Natural killer cell treated with Interleukin-12 subunit alpha and Interleukin-12 subunit beta and Interleukin-15 and Interleukin-18, amount 100 ng/mL, for 72 hours (primary cell): ENCODE data around the gene PTPN2. TPM values are rescaled to one million over a fixed set of nuclear protein-coding genes. Genes with fewer than 3 reads are reported as not detected.

Source experiments
- ATAC-seq, 2 donors: fragments of 150-1000 bp; cut with Tn5 transposase in 1 of 2; sonication (Bioruptor Pico), chemical (Tn5 transposase) in 1 of 2; 2 replicates each; pipeline ENCODE4 v1.10.0; 2021
- DNase-seq: peaks from one replicate; pipeline ENCODE4 v3.0.0; 2022; ENCODE audit warnings: low spot score
- H3K27ac Mint-ChIP-seq, 2 donors: 1 replicate in 1 of 2; 2 replicates in 1 of 2; pipeline ENCODE4 v1.8.0; 2022; ENCODE audit warnings: mixed read lengths in 2 of 2, mild to moderate bottlenecking in 1 of 2, moderate library complexity in 1 of 2
- H3K27me3 Mint-ChIP-seq, 2 donors: 1 replicate in 1 of 2; 2 replicates in 1 of 2; pipeline ENCODE4 v1.8.0; 2022; ENCODE audit warnings: mixed read lengths in 2 of 2
- H3K36me3 Mint-ChIP-seq: one replicate; pipeline ENCODE4 v1.8.0; 2022; ENCODE audit warnings: mixed read lengths
- H3K4me1 Mint-ChIP-seq, 2 donors: 1 replicate in 1 of 2; 2 replicates in 1 of 2; pipeline ENCODE4 v1.8.0; 2022; ENCODE audit warnings: low read depth in 2 of 2, mixed read lengths in 2 of 2, mild to moderate bottlenecking in 1 of 2
- H3K4me3 Mint-ChIP-seq: one replicate; pipeline ENCODE4 v1.8.0; 2022; ENCODE audit warnings: mixed read lengths
- H3K9me3 Mint-ChIP-seq: 2 replicates; pipeline ENCODE4 v1.8.0; 2022; ENCODE audit warnings: mixed read lengths
- total RNA-seq, 2 donors: library from RNA; stranded (reverse); gene quantifications; one replicate each; pipeline ENCODE4 v1.2.3, GENCODE V29; 2022

PTPN2 gene
- total RNA-seq, 2 donors from 2014 or later, result 151 to 156 TPM

DNA sequence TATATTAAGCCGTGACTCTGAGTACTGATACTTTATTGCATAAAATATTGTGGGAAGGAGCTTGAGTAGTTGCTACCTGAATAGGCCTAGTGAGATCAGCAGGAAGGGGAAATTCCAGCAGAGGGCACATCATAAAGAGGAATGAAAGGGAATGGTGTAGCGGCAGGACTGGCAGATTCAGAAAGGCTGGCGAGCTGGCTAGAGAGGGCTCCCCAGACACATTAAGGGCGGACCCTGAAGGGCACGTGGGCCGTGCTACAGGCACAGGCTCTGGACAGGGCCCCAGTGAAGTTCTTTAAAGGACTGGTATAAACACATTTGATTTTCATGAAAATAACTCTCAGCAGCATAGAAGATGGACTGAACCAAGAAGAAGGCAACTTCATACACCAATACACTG lies 43.0 kb downstream of the PTPN2 start:
- H3K4me1 Mint-ChIP-seq, result peaks cover 74 to 83% of the 10 kb centered on the region in 2 donors
- peaks cover 34% of the 10 kb centered on the region for H3K36me3 Mint-ChIP-seq
- DNase-seq (no peak), ATAC-seq (no peak)
- H3K27ac Mint-ChIP-seq, result peak overlapping the region; percentile 92 to 99
- no peaks in the 10 kb centered on the region for H3K27me3 Mint-ChIP-seq
- no peaks in the 10 kb centered on the region for H3K9me3 Mint-ChIP-seq
- peak overlapping the region; percentile 87 for H3K4me3 Mint-ChIP-seq

DNA sequence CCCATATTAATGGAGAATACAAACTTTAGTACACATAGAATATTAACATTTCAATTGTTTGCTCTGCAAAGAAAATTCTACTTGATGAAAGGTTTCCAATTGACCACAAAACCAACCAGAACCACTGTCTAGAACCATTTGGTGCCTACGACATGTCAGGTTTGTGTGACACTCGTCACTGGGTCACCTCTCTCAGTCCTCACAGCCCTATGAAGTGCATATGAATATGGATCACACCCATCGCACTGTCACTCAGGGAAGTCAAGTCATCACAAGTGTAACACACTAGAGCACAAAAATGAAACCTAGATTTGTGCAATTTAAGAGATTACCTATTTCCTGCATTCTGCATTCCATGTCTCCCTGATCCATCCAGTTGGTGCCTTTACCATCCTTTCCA lies 43.7 kb downstream of the PTPN2 start:
- peak; percentile 69 to 73 for ATAC-seq
- Mint-ChIP-seq H3K27ac (peak overlapping the region; percentile 92 to 99), H3K36me3 (peaks cover 29% of the 10 kb centered on the region), H3K4me1 (peaks cover 69 to 78% of the 10 kb centered on the region in 2 donors), H3K4me3 (peak overlapping the region; percentile 87), H3K9me3 (no peaks in the 10 kb centered on the region), H3K27me3 (no peaks in the 10 kb centered on the region)
- DNase-seq, result peak; percentile 74

DNA sequence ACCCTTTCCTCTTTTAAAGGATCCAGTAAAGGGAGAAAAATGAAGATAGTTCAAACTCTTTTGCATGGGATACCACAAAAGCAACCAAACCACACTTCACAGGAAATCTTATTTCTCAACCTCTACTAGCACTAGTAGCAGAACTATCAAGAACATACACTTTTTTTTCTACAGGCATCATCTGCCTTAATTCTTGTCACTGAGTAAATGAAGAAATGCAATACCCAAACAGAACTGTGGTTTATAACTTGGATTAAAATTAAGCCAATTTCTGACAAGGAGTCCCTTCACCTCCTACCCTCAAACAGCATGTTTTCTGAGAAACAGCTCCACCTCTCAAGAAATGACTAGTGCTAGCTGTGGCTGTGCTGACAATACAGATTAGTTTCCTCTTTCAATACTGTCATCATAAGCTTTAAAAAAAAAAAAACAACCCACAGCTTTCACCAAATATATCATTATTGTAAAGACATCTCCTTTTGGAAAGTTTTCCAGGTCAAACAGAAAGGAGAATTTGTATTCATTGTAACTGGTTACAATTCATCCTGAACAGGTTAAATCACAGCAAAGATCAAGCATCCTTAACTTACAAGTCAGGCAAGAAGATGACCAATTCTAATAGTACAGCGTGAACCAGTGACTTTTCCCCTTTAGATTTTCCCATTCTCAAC lies 44.4 kb downstream of the PTPN2 start:
- Mint-ChIP-seq H3K4me3 (peak overlapping the region; percentile 87), H3K4me1 (peaks cover 63 to 73% of the 10 kb centered on the region in 2 donors), H3K36me3 (peaks cover 27% of the 10 kb centered on the region)

DNA sequence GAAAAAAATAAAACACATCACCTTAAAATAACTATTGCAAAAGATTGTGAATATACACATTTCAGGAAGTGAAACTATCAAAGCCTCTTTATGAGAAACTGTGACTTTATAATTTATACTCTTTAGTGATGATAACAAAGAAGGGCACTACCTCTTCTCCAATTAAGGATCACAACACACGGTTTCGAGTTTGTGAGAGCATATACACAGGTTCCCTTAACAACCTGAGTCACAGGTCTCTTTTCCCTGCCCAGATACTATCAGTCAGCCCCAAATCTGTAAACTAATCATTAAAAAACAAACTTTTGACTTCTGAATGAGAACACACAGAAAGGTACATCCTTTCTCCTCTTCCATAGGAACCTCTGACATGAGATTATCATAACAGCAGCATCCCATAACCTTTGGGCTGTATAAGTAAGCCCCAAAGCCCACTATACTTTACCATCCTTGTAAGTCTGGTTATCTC lies 44.9 kb downstream of the PTPN2 start:
- ATAC-seq (peak; percentile 45 to 55), DNase-seq (no peak)
- Mint-ChIP-seq H3K9me3 (no peaks in the 10 kb centered on the region), H3K27ac (peak overlapping the region; percentile 92 to 99), H3K4me3 (peak overlapping the region; percentile 87), H3K36me3 (peaks cover 25% of the 10 kb centered on the region), H3K27me3 (no peaks in the 10 kb centered on the region), H3K4me1 (peaks cover 61 to 71% of the 10 kb centered on the region in 2 donors)

More for the DNA sequence above, 44.4 kb downstream of the PTPN2 start:
- Mint-ChIP-seq H3K9me3 (no peaks in the 10 kb centered on the region), H3K27me3 (no peaks in the 10 kb centered on the region), H3K27ac (peak overlapping the region; percentile 92 to 99)
- ATAC-seq (peak; percentile 82 to 87), DNase-seq (peak; percentile 80)

DNA sequence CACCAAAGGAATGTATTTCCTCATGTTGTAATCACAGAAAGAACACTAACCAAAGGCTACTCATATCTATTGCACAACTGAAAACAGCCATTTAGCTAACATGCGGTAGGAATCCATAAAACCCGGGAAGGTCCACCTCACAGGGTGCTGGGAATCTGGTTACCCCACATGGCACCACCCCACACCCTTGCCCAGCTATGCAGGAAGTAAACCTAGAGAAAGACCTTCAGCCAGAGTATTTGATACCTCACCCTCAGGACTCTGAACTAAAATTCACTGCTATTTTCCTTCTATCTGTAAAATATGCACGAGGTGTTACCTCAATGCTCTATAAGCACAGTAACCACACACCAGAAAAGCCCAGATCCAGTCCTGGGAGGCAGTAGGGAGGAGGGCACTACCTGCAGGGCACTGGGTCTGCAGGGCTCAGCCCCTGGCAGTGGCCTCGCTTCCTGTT lies 45.8 kb downstream of the PTPN2 start:
- Mint-ChIP-seq H3K4me3 (peak overlapping the region; percentile 87), H3K27me3 (no peaks in the 10 kb centered on the region), H3K36me3 (peaks cover 27% of the 10 kb centered on the region), H3K4me1 (peaks cover 58 to 70% of the 10 kb centered on the region in 2 donors), H3K27ac (peak overlapping the region; percentile 92 to 99), H3K9me3 (peaks cover 3% of the 10 kb centered on the region)
- peak; percentile 51 to 75 for ATAC-seq
- peak; percentile 90 for DNase-seq

DNA sequence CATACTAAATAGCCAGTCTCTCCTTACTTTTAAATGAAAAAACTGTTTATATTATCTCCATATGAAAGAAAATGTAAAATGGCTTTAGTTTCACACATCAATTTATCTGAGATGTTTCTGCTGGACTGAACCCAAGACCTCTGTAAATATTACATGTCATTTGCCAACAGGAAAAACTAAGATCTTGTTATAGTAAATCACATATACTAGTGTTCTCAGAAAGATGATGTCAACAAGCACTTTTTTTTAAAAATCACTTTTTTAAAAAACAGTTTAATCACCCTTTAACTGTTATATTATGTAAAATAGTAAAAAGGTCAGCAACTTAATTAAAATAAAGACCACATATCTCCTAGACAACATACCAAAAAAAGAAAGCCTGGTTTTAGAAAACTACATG lies 46.3 kb downstream of the PTPN2 start:
- peak overlapping the region; percentile 92 to 99 for H3K27ac Mint-ChIP-seq
- ATAC-seq (peak in 1 of 2 donors; percentile 1), DNase-seq (no peak)
- H3K4me3 Mint-ChIP-seq, result peak overlapping the region; percentile 87
- H3K9me3 Mint-ChIP-seq, result peaks cover 3% of the 10 kb centered on the region
- H3K27me3 Mint-ChIP-seq, result no peaks in the 10 kb centered on the region
- peaks cover 29% of the 10 kb centered on the region for H3K36me3 Mint-ChIP-seq
- peaks cover 60 to 70% of the 10 kb centered on the region in 2 donors for H3K4me1 Mint-ChIP-seq

DNA sequence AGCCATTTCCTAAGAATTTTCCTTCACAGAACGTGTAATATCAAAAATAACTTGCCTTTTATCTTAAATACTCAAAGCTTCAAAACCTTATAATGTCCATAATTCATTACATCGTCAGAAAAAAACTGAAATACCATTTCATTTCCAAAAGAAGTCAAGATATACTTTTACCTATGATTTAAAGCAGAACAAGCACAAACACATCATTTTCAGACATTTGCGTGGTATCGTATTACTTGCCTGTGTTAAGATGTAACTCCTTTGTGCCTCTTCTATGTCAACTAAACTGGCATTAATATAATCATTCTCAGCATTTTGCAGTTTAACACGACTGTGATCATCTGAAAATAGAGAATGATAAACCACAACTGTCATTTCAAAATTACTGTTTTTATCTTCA lies 47.5 kb downstream of the PTPN2 start:
- H3K27me3 Mint-ChIP-seq, result no peaks in the 10 kb centered on the region
- peak overlapping the region; percentile 92 to 99 for H3K27ac Mint-ChIP-seq
- peaks cover 26% of the 10 kb centered on the region for H3K36me3 Mint-ChIP-seq
- H3K4me1 Mint-ChIP-seq, result peaks cover 53 to 61% of the 10 kb centered on the region in 2 donors
- DNase-seq (no peak), ATAC-seq (no peak)
- H3K9me3 Mint-ChIP-seq, result peaks cover 3% of the 10 kb centered on the region
- peak overlapping the region; percentile 68 for H3K4me3 Mint-ChIP-seq

DNA sequence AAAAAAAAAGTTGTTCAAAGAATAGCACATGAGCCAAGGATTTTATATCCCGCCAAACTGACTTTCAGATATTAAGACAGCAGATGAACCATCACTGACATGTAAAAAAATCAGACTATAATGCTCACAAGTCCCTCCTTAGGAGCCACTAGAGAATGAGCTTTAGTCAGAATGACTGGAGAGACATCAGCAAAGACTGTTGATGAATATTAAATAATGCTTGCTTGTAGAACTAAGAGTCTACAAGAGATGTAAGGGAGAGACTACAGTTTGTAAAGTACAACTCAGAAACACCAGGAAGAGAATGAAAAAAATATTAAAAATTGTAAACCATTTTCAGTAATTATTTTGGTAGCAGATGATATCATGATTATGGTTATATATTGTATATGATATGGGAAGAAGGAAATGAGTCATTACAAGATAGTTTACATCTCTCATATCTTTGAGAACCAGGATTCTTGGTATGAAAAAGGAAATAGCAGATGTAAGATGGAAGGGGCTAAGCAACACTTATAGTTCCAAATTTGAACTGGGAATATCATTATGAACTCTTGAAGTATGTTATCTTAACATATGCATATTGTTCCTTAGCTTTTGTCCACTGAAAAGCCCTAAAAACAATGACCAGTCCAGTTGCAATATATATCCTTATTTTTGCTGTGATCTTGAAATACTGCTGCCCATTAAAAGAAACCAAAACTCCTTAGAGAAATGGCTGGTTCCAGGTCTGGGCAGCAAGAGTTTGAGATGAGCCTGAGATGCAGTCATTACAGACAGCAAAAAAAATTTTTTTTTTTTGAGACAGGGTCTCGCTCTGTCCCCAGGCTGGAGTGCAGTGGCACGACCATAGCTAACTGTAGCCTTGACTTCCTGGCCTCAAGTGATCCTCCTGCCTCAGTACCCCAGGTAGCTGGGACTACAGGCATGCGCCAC lies 55.7 kb downstream of the PTPN2 start:
- H3K4me3 Mint-ChIP-seq, result peak overlapping the region; percentile 68
- DNase-seq, result no peak
- peak; percentile 57 to 81 for ATAC-seq
- H3K36me3 Mint-ChIP-seq, result peaks cover 39% of the 10 kb centered on the region
- peaks cover 5% of the 10 kb centered on the region for H3K9me3 Mint-ChIP-seq
- H3K27ac Mint-ChIP-seq, result peak overlapping the region; percentile 84 to 92
- H3K4me1 Mint-ChIP-seq, result peaks cover 36 to 39% of the 10 kb centered on the region in 2 donors
- no peaks in the 10 kb centered on the region for H3K27me3 Mint-ChIP-seq

DNA sequence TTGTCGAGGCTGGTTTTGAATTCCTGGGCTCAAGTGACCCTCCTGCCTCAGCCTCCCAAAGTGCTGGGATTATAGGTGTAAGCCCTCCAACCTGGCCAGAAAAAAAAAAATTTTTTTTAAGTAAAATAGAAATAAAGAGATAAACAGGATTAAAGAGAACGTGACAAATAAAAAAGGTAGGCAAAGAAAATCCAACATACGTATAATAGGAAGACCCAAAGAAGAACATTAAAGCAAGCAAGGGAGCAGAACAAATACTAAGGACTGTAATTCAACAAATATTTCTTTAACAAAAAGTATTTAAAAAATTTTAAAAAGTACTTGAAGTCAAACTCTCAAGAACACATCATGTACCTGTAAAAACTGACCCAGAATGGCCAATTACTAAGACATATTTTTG lies 56.4 kb downstream of the PTPN2 start:
- Mint-ChIP-seq H3K36me3 (peaks cover 35% of the 10 kb centered on the region), H3K4me1 (peaks cover 35 to 38% of the 10 kb centered on the region in 2 donors), H3K27ac (peak overlapping the region; percentile 84 to 92), H3K27me3 (no peaks in the 10 kb centered on the region), H3K4me3 (peak overlapping the region; percentile 68), H3K9me3 (peaks cover 2% of the 10 kb centered on the region)
- ATAC-seq (no peak), DNase-seq (no peak)

DNA sequence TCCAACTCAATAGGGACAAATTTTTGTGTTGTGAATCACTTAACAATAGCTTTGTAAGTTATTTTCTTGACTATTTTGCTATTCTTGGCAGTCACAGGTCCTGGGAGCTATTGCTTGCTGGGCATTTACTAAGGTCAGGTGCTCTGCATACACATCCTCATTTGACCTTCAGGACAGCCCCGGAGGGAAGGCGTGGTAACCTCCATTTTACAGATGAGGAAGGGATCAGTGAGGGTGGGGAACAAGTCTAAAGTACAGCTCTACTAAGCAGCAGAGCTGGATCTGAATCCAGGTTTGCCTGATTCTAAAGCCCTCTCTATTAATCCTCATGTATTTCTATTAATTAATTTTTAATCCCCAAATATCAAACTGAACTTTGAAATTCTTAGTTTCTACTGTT lies 58.8 kb downstream of the PTPN2 start:
- peak overlapping the region in 1 of 2 donors; percentile 27 for H3K27ac Mint-ChIP-seq
- H3K4me3 Mint-ChIP-seq, result no peak overlapping the region
- ATAC-seq (no peak), DNase-seq (no peak)
- H3K27me3 Mint-ChIP-seq, result no peaks in the 10 kb centered on the region
- H3K4me1 Mint-ChIP-seq, result peaks cover 43 to 50% of the 10 kb centered on the region in 2 donors
- H3K36me3 Mint-ChIP-seq, result peaks cover 40% of the 10 kb centered on the region
- peaks cover 2% of the 10 kb centered on the region for H3K9me3 Mint-ChIP-seq

DNA sequence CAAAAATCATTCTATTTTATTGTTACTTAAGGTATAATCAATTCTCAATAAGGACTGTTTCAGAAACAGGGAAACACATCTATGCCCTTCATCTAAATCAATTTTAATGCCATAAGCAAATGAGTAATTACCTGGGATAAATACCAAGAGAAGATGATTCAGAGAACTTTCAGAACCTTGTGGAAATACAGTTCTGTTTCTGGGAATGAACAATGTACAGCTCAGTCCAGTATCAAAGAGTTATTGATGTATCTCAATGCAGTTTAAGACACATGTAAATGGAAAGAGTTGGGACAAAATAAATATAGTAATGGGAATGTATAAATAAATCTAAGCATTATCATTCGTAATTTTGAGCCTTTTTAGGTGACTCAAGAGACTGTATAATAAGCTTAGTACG lies 60.1 kb downstream of the PTPN2 start:
- H3K9me3 Mint-ChIP-seq, result peaks cover 2% of the 10 kb centered on the region
- no peak for DNase-seq
- H3K27me3 Mint-ChIP-seq, result no peaks in the 10 kb centered on the region
- H3K36me3 Mint-ChIP-seq, result peaks cover 40% of the 10 kb centered on the region
- no peak for ATAC-seq
- H3K4me1 Mint-ChIP-seq, result peaks cover 52 to 63% of the 10 kb centered on the region in 2 donors
- peak overlapping the region; percentile 29 to 48 for H3K27ac Mint-ChIP-seq
- no peak overlapping the region for H3K4me3 Mint-ChIP-seq

DNA sequence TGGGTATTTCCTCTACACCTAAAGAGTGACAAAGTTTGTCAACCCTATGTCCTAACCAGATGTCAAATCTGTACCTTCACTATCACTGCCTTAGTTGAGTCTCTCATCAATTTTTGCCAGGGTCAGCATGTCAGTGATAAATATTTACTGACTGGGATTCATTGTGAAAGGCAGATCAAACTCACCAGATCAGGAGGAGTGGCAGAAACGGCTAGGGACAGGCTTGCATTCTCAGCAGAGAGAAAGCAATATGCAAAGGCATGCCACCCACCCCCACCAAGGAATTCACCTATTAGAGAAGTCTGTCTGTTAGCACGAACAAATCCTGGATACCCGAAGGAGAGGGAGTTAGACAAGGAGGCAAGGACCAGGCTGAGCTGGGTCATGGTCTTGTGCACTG lies 62.6 kb downstream of the PTPN2 start:
- no peak for ATAC-seq
- Mint-ChIP-seq H3K9me3 (no peaks in the 10 kb centered on the region), H3K27me3 (no peaks in the 10 kb centered on the region), H3K27ac (peak overlapping the region; percentile 82 to 91), H3K4me3 (peak overlapping the region; percentile 74), H3K4me1 (peaks cover 51 to 59% of the 10 kb centered on the region in 2 donors), H3K36me3 (peaks cover 40% of the 10 kb centered on the region)
- DNase-seq, result no peak

DNA sequence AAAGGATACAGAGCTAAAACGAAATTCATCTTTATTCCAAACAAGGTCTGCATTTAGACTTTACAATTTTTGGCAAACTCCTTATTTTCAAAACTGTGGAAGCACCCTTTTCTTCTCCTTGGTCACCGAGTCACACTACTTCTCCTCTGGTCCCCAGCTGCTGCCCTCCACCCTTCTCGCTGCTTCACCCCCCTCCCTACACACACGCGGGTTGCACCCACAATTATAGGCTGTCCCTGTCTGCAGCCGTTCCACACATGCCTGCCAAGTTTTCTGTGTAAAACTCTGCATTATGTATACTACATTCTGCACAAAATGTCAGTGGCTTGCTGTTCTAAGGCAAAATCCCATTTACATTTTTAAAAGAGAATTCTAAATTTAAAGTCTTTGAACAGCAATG lies 63.5 kb downstream of the PTPN2 start:
- no peaks in the 10 kb centered on the region for H3K9me3 Mint-ChIP-seq
- H3K4me1 Mint-ChIP-seq, result peaks cover 59 to 64% of the 10 kb centered on the region in 2 donors
- H3K27me3 Mint-ChIP-seq, result no peaks in the 10 kb centered on the region
- H3K4me3 Mint-ChIP-seq, result peak overlapping the region; percentile 78
- H3K36me3 Mint-ChIP-seq, result peaks cover 49% of the 10 kb centered on the region
- no peak for DNase-seq
- no peak for ATAC-seq
- peak overlapping the region; percentile 82 to 91 for H3K27ac Mint-ChIP-seq
